ENCODE measurements around the gene SPECC1.
A peak's percentile ranks its signal among the peaks of the same experiment; 100 is the strongest.
"Not testable (repeated sequence)": the region's sequence is repeated elsewhere in the genome, so short reads cannot be mapped to it uniquely, and the experiment has no call there.

The SPECC1 gene

DNA sequence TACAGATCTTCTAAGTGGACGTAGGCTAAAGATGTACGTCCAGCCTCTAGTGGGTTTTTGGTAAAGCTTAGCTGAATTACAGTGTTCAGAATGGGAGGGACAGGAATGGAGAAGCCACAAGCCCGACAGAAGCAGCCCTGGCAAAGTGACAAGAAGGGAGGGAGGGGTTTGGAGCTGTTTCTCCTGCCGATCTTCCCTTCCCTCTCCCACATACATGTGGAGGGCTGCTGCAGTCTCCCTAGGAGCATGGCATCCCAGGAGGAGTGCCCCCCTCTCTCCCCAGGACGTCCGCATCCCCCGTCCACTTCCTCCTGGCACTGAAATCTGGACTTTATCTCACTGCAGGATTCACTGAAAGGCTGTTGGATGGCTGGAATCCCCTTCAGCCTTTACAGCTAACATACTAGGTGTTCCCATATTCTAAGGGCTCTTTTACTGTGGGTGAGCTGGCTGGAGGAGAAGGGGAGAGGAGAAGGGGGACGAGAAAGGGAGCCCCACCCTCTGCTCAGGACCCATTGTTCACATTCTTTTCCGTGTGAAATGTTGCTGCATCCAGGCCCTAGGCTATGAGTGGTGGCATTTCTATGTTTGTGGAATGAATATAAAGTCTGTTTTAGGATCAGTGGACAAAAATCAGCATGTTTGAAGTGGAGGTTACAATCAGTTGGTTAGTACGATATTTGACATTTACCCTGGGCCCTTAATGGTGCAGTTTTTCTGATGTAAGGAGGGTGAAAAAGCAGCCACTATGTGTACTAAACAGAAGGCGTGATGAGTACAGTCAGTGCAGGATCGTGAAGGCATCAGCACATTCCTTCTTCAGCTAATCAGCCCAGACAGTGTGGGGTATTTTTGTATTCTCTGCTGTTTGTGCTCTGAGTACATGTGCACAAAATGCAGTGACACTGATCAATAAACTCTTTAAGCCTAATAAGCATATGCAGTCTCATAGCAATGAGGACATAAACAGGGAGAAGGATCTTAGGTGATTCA is 94.6 kb downstream of the SPECC1 start:
- H3K9me3 Mint-ChIP-seq, result no peaks in the 10 kb centered on the region
- no peak overlapping the region for H3K4me3 Mint-ChIP-seq
- peaks cover 22% of the 10 kb centered on the region for H3K27me3 Mint-ChIP-seq (ENCODE audit: low read depth, poor library complexity)
- DNase-seq, result no peak
- no peaks in the 10 kb centered on the region for H3K36me3 Mint-ChIP-seq (ENCODE audit: low read depth)
- H3K4me1 Mint-ChIP-seq, result no peaks in the 10 kb centered on the region
- peak overlapping the region; percentile 58 for H3K27ac Mint-ChIP-seq
- TF ChIP-seq, protein P1, sequence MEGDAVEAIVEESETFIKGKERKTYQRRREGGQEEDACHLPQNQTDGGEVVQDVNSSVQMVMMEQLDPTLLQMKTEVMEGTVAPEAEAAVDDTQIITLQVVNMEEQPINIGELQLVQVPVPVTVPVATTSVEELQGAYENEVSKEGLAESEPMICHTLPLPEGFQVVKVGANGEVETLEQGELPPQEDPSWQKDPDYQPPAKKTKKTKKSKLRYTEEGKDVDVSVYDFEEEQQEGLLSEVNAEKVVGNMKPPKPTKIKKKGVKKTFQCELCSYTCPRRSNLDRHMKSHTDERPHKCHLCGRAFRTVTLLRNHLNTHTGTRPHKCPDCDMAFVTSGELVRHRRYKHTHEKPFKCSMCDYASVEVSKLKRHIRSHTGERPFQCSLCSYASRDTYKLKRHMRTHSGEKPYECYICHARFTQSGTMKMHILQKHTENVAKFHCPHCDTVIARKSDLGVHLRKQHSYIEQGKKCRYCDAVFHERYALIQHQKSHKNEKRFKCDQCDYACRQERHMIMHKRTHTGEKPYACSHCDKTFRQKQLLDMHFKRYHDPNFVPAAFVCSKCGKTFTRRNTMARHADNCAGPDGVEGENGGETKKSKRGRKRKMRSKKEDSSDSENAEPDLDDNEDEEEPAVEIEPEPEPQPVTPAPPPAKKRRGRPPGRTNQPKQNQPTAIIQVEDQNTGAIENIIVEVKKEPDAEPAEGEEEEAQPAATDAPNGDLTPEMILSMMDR (IDR thresholded peaks at IDR 0.05), result no peak

DNA sequence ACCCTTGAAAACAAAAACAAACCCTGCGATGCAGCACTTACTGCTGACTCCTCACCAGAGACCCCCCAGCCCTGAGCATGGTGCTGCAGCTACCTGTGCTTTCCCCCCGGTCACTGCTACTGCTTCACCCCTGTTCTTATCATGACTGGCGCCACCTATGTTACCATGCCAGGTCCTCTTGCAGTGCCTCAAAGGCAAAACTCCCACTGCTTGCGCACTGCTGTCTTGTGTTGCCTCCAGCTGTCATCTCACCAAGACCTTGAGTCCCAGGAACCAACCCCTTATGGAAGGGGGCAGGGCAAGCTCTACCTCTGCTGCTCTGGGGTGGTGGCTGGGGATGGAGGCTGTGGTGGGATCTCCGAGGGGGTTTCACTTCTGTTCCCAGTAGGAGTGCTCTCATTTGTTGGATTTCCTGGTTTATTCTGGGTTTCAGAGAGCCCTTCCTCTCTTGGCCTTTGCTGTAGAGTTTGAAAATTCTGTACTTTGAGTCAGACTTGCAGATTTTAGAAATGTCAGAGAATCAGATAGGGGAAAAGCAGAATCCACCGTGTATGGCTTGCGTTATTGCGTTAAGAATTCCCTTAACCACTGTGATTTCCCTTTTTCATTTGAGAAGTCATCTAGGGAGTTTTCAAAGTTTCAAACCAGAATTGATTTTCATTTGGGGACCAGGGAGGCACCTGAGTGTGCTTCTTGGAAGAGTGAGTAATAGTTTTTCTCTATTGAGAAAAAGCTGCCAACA is 96.6 kb downstream of the SPECC1 start:
- no peak overlapping the region for H3K27ac Mint-ChIP-seq

DNA sequence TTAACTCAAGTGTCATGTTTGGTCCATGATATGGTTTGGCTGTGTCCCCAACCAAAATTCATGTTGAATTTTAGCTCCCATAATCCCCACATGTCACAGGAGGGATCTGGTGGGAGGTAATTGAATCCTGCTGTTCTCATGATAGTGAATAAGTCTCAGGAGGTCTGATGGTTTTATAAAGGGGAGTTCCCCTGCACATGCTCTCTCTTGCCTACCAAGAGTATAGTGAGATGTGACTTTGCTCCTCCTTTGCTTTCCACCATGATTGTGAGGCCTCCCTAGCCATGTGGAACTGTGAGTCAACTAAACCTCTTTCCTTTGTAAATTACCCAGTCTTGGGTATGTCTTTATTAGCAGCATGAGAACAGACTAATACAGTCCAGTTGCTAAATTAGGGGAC is 97.3 kb downstream of the SPECC1 start:
- not testable (repeated sequence) for DNase-seq; H3K9me3 Mint-ChIP-seq; H3K27ac Mint-ChIP-seq; H3K4me3 Mint-ChIP-seq; H3K4me1 Mint-ChIP-seq; H3K36me3 Mint-ChIP-seq (ENCODE audit: low read depth)
- peaks cover 26% of the 10 kb centered on the region for H3K27me3 Mint-ChIP-seq (ENCODE audit: low read depth, poor library complexity)

More for the DNA sequence above, 96.6 kb downstream of the SPECC1 start:
- Mint-ChIP-seq H3K4me1 (no peaks in the 10 kb centered on the region), H3K36me3 (ENCODE audit: low read depth) (no peaks in the 10 kb centered on the region), H3K4me3 (no peak overlapping the region), H3K27me3 (ENCODE audit: low read depth, poor library complexity) (peaks cover 30% of the 10 kb centered on the region), H3K9me3 (peaks cover 9% of the 10 kb centered on the region)
- no peak for DNase-seq
- TF ChIP-seq, protein P1 (IDR thresholded peaks at IDR 0.05), result no peak

DNA sequence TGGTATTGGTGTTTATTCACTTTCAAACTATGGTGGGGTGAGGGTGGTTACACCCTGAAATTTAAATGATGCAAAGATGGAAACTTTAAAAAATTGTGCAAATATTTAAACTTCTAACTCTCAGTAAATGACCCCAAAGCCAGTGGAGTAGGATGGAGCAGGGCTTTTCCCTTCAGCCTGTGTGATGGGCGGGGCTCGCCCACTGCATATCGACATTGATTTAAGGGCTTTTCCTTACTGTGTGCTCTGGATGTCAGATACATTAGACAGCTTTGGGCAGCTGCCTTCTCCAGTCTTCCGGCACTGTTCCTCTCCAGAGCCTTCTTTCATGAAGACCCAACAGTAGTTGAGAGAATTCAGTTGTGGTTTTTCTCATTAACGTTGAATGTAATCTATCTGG is 99.9 kb downstream of the SPECC1 start:
- TF ChIP-seq, protein P1 (IDR thresholded peaks at IDR 0.05), result no peak
- H3K4me1 Mint-ChIP-seq, result no peaks in the 10 kb centered on the region
- no peaks in the 10 kb centered on the region for H3K36me3 Mint-ChIP-seq (ENCODE audit: low read depth)
- no peak for DNase-seq
- peaks cover 9% of the 10 kb centered on the region for H3K9me3 Mint-ChIP-seq
- no peak overlapping the region for H3K4me3 Mint-ChIP-seq
- H3K27me3 Mint-ChIP-seq (ENCODE audit: low read depth, poor library complexity), result peaks cover 26% of the 10 kb centered on the region
- no peak overlapping the region for H3K27ac Mint-ChIP-seq

DNA sequence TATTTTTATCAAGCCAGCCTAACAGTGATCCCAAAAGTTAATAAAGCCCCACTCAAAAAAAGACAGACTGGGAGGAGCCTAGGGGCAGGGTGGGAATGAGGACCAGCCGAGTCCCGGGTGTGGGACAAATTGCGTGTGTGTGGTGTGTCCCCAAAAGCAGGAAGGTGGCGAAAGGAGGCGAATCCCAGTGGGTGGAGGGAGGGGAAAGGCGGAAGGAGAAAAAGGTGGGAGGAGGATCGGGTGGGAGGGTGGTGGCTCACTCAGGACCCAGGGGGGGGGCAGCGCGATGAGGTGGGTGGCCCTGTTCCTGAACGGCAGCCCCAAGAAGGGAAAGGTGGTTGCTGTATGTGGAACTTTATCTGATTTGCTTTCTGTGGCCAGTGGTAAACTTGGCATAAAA is 102.4 kb downstream of the SPECC1 start:
- H3K36me3 Mint-ChIP-seq (ENCODE audit: low read depth), result no peaks in the 10 kb centered on the region
- no peak for DNase-seq
- H3K4me1 Mint-ChIP-seq, result no peaks in the 10 kb centered on the region
- H3K27ac Mint-ChIP-seq, result no peak overlapping the region
- TF ChIP-seq, protein P1 (IDR thresholded peaks at IDR 0.05), result no peak
- no peak overlapping the region for H3K4me3 Mint-ChIP-seq
- peaks cover 9% of the 10 kb centered on the region for H3K9me3 Mint-ChIP-seq
- H3K27me3 Mint-ChIP-seq (ENCODE audit: low read depth, poor library complexity), result peaks cover 21% of the 10 kb centered on the region

DNA sequence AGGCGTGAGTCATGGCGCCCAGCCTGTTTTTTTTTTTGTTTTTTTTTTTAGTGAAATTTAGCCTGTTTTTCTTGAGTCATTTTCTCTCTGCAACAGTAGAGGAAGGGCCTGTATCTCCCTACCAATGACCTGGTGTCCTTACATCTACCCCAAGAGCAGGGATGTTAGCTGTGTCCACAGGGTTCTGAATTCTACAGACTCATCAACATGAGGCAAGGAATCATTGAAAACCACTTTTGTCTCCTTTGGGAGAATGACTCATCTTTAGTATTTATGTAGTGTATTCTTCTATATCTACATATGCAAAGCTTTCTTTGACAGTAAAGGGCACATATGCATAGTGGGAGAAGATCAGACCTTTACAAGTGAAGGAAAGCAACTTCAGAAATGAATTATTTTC is 105.3 kb downstream of the SPECC1 start:
- Mint-ChIP-seq H3K36me3 (ENCODE audit: low read depth) (no peaks in the 10 kb centered on the region), H3K27ac (no peak overlapping the region), H3K9me3 (peaks cover 8% of the 10 kb centered on the region), H3K27me3 (ENCODE audit: low read depth, poor library complexity) (peaks cover 25% of the 10 kb centered on the region), H3K4me3 (no peak overlapping the region), H3K4me1 (no peaks in the 10 kb centered on the region)
- TF ChIP-seq, protein P1 (IDR thresholded peaks at IDR 0.05), result no peak
- no peak for DNase-seq

Measured in nephron progenitor cell (in vitro differentiated cells).